ENCODE results near the gene SLC22A14.

The SLC22A14 gene

DNA sequence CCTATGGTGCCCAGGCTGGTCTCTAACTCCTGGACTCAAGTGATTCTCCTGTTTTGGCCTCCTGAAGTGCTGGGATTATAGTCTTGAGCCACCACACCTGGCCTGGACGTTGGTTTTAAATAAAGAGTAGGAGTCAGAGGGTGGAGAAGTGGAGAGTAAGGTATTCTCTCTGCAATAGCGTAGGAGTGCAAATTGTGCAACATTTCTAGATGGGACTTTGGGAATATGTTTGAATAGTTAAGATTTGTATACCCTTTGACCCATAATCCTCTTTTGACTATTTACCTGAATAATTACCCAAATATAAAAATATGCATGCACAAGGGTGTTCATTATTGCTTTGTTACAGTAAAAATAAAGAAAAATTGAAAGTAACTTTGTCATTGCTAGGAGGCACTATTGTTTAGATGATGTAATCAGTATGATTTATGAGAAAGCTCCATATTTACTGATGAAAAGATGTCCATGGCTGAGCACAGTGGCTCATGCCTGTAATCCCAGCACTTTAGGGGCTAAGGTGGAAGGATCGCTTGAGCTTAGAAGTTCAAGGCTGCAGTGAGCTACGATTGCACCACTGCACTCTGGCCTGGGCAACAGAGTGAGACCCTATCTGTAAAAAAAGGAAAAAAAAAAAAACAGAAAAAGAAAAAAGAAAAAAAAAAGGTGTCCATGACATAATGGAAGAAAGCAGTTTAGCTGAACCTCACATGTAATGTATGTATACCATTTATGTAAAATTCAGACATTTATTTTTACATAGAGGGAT, 49.3 kb downstream of the SLC22A14 start:
- intact Hi-C loops (cut with DNase I), result no loop called here
- DNase-seq, result peak in 2 of 42 donors; percentile 4 to 16

GRCh38 chr3:38332201-38332600, 50.1 kb downstream of the SLC22A14 start:
- intact Hi-C loops (cut with DNase I), result no loop called here
- DNase-seq, result no peak

GRCh38 chr3:38334142-38335055, 52.3 kb downstream of the SLC22A14 start:
- peak in 2 of 42 donors; percentile 33 to 40 for DNase-seq
- intact Hi-C loops (cut with DNase I), result no loop called here

- intact Hi-C loops (cut with DNase I), result no loop called here
- DNase-seq, result peak in 1 of 42 donors; percentile 31
These were observed 53.2 kb downstream of the SLC22A14 start for GRCh38 chr3:38335263-38335662.

DNA sequence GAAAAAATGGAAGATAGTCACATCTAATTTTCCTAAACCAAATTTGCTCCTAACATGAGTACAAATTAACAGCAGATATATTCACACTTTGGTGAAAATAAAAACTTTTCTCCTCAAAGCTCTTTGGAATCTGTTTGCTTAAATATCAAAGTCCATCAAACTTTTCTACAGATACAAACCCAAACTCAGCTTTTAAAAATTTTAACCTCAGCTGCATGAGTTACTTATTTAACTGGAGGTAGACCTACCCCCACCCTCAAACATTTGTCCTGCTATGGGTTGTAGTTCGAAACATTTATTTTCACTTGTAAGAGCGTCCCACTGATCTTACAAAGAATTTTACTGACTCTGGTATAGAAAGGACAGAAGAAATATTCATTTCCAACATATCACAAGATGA, 55.6 kb downstream of the SLC22A14 start:
- intact Hi-C loops (cut with DNase I), result no loop called here
- no peak for DNase-seq

DNA sequence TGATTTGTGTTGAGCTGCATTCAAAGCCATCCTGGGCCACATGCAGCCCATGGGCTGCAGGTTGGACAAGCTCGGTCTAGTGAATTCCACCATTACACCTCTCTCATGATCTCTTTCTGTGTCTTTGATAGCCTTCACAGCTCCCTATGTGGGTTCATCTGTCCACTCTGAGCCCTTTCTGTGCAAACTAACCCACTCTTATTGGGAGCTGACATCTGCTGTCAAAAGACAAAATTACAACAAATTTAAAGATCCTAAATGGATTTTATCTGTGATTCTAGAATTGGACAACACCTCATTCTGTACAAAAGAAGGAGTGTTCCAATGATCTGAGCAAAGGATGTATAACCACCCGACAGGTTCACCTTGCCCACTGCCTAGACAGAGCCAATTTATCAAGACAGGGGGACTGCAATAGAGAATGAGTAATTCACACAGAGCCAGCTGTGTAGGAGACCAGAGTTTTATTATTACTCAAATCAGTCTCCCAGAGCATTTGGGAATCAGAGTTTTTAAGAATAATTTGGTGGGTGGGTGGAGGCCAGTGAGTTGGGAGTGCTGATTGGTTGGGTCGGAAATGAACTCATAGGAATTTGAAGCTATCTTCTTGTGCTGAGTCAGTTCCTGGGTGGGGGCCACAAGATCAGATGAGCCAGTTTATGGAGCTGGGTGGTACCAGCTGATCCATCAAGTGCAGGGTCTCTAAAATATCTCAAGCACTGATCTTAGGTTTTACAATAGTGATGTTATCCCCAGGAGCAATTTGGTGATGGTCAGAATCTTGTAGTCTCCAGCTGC, 61.9 kb downstream of the SLC22A14 start:
- intact Hi-C loops (cut with DNase I), result no loop called here
- DNase-seq, result peak in 1 of 42 donors; percentile 32

- DNase-seq, result peak in 1 of 42 donors; percentile 33
- intact Hi-C loops (cut with DNase I), result loop anchor here (5.0 kb wide), 3 partner anchors 106 to 151 kb away; partner anchors contain the start of genes ACVR2B and EXOG
These were observed 63.9 kb downstream of the SLC22A14 start for GRCh38 chr3:38345879-38346586.

DNA sequence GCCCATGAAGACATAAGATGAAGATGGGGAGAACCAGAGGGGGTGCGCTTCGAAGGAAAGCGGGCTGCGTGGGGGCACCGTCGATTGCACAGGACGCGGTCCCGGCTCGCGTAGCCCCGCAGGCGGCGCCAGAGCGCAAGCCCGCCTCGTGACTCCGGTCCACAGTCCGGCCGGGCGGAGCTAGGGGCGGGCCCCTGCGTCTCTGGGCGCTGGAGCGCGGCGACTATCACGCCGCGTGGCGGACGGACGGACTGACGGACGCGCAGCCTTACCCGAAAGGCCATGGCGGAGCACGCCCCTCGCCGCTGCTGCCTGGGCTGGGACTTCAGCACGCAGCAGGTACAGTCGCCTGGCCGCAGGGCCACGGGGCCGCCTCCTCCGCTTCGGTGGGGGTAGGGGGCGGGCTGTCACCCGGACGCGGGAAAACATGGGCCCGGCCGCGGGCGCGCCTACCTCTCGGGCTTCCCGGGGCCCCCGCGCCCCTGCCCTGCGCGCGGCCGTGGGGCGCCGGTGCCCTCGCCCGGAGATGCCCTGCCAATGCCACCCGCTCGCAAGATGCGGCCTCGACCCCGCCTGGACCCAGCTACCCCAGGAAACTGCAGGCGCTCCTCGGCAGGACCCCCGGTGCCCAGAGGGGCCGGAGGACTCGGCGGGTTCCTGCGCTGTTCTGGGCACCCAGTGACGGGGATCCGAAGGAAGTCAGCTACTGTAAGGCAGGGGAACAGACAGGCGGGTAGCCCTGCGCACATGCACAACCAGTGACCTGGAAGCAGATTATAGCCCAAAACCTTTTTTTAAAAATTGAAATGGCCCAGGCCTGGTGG, 64.7 kb downstream of the SLC22A14 start, which contains the start of gene XYLB:
TSS of gene XYLB (plus strand) at position 199 of the 824 bp plus-strand sequence. CDS start at position 283, 84 bp downstream.
- intact Hi-C loops (cut with DNase I), result loop anchor here (5.0 kb wide), 3 partner anchors 106 to 151 kb away; partner anchors contain the start of genes ACVR2B and EXOG

GRCh38 chr3:38347421-38348200, 65.5 kb downstream of the SLC22A14 start:
- intact Hi-C loops (cut with DNase I), result loop anchor here (5.0 kb wide), 3 partner anchors 105 to 150 kb away; partner anchors contain the start of genes ACVR2B and EXOG
- DNase-seq, result peak in 1 of 42 donors; percentile 37

More for the DNA sequence above, 64.7 kb downstream of the SLC22A14 start, which contains the start of gene XYLB:
- DNase-seq, result peak; percentile 52 to 92 (median 84)

- intact Hi-C loops (cut with DNase I), result loop anchor here (5.0 kb wide), 3 partner anchors 103 to 148 kb away; partner anchors contain the start of genes ACVR2B and EXOG
- DNase-seq, result peak in 1 of 42 donors; percentile 40
These were observed 66.8 kb downstream of the SLC22A14 start for GRCh38 chr3:38348903-38349302.

DNA sequence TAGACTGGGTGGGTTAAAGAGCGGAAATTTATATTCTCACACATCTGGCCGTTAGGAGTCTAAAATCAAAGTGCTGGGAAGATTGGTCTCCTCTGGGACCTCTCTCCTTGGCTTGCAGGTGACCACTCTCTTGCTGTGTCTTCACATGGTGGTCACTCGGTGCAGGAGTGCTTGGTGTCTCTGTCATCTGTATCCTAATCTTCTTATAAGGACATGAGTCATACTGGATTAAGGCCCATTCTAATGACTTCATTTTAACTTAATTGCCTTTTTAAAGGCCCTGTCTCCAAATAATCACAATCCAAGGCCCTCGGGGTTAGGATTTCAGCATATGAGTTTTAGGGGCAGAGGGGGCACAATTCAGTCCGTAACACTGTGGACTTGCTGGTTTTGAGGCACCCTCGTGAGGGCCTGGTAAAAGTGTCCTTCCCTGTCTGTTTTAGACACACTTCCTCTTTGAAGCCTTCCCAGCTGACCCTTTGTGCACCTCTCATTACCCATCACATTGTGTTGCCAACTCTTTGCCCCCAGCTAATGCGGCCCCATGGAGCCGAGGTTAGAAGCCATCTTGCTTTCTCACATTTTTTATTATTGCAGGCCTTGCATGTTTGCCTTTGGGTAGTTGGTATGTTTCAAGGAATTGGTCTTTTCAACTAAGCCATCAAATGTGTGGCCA, 67.7 kb downstream of the SLC22A14 start:
- intact Hi-C loops (cut with DNase I), result loop anchor here (5.0 kb wide), 3 partner anchors 102 to 147 kb away; partner anchors contain the start of genes ACVR2B and EXOG
- peak in 1 of 42 donors; percentile 1 for DNase-seq

- no peak for DNase-seq
- intact Hi-C loops (cut with DNase I), result no loop called here
These were observed 71.1 kb downstream of the SLC22A14 start for GRCh38 chr3:38353151-38353550.

GRCh38 chr3:38354588-38355330, 72.7 kb downstream of the SLC22A14 start:
- intact Hi-C loops (cut with DNase I), result no loop called here
- no peak for DNase-seq

GRCh38 chr3:38359038-38359437, 76.9 kb downstream of the SLC22A14 start:
- intact Hi-C loops (cut with DNase I), result no loop called here
- no peak for DNase-seq

- intact Hi-C loops (cut with DNase I), result no loop called here
- DNase-seq, result no peak
These were observed 78.3 kb downstream of the SLC22A14 start for GRCh38 chr3:38360345-38360744.

Data from head of caudate nucleus (tissue), 42 donors.